Activated naive CD4-positive, alpha-beta T cell treated with anti-CD3 and anti-CD28 coated beads, Interleukin-2, amount 50 U/mL, for 16 hours (primary cell): ENCODE results near the gene BTBD9.

Experiments
- DNase-seq: peaks from one replicate; pipeline ENCODE4 v3.0.0-alpha.2; 2020

The BTBD9 gene

GRCh38 chr6:38272222-38272621 is 367.5 kb downstream of the BTBD9 start:
- no peak for DNase-seq

GRCh38 chr6:38271081-38271480 is 368.6 kb downstream of the BTBD9 start:
- DNase-seq: no peak

- no peak for DNase-seq
These were observed 369.4 kb downstream of the BTBD9 start for GRCh38 chr6:38270367-38270766.

- DNase-seq: no peak
These were observed 370.1 kb downstream of the BTBD9 start for GRCh38 chr6:38269461-38270172.

- no peak for DNase-seq
These were observed 371.4 kb downstream of the BTBD9 start for GRCh38 chr6:38268342-38268741.

- DNase-seq: no peak
These were observed 372.8 kb downstream of the BTBD9 start for GRCh38 chr6:38266921-38267354.

GRCh38 chr6:38264605-38265004 is 375.1 kb downstream of the BTBD9 start:
- DNase-seq: no peak

- no peak for DNase-seq
These were observed 377.1 kb downstream of the BTBD9 start for GRCh38 chr6:38262609-38263008.

- DNase-seq: no peak
These were observed 377.7 kb downstream of the BTBD9 start for GRCh38 chr6:38262026-38262425.

GRCh38 chr6:38261626-38262025 is 378.1 kb downstream of the BTBD9 start:
- DNase-seq: no peak

- no peak for DNase-seq
These were observed 380.0 kb downstream of the BTBD9 start for GRCh38 chr6:38259736-38260135.

- no peak for DNase-seq
These were observed 391.1 kb downstream of the BTBD9 start for GRCh38 chr6:38248500-38249234.

GRCh38 chr6:38245295-38245694 is 394.4 kb downstream of the BTBD9 start:
- DNase-seq: no peak

- no peak for DNase-seq
These were observed 394.9 kb downstream of the BTBD9 start for GRCh38 chr6:38244869-38245268.

GRCh38 chr6:38241200-38241871 is 398.4 kb downstream of the BTBD9 start:
- DNase-seq: no peak

GRCh38 chr6:38239719-38240451 is 399.8 kb downstream of the BTBD9 start:
- DNase-seq: no peak

- no peak for DNase-seq
These were observed 403.1 kb downstream of the BTBD9 start for GRCh38 chr6:38236631-38237030.

- no peak for DNase-seq
These were observed 404.6 kb downstream of the BTBD9 start for GRCh38 chr6:38234934-38235682.

GRCh38 chr6:38234141-38234540 is 405.6 kb downstream of the BTBD9 start:
- DNase-seq: no peak

GRCh38 chr6:38233161-38233791 is 406.5 kb downstream of the BTBD9 start:
- no peak for DNase-seq

GRCh38 chr6:38225766-38226165 is 414.0 kb downstream of the BTBD9 start:
- no peak for DNase-seq

- DNase-seq: no peak
These were observed 418.5 kb downstream of the BTBD9 start for GRCh38 chr6:38221251-38221650.
